GM18951 (cell line): ENCODE results near the gene FOXP1.

ENCODE experiments used
- POLR2A ChIP-seq: IDR thresholded peaks from 4 replicates; pipeline ENCODE4 v1.6.1; 2011; ENCODE audit warnings: mild to moderate bottlenecking; ENCODE audit not compliant: insufficient read length, insufficient read depth; ENCODE audit errors: extremely low read depth
- in situ Hi-C: fragments of 300-500 bp; cut with MboI; formaldehyde crosslinking; loops from one replicate; pipeline ENCODE4 v1.12.0; 2022; ENCODE audit warnings: low sequenced_read_pairs, mixed read lengths, inconsistent platforms; ENCODE audit not compliant: unreplicated experiment

The FOXP1 gene

DNA sequence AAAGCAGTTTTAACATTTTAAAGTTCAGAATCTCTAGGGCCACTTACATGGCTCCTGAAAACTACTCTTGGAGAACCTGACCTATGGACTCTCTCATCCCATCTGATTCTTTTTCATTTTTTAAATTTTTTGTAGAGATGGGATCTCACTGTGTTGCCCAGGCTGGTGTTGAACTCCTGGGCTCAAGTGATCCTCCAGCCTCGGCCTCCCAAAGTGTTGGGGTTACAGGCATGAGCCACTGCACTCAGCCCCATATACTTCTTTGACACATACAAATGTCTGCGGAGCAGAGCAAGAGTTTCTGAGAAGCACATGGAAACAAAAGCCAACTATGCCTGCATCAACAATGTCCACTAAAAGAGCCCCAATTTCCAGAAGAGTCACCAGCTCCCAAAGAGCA lies 189.8 kb downstream of the FOXP1 start:
- TF ChIP-seq POLR2A = no peak
- in situ Hi-C loops = no loop called here

DNA sequence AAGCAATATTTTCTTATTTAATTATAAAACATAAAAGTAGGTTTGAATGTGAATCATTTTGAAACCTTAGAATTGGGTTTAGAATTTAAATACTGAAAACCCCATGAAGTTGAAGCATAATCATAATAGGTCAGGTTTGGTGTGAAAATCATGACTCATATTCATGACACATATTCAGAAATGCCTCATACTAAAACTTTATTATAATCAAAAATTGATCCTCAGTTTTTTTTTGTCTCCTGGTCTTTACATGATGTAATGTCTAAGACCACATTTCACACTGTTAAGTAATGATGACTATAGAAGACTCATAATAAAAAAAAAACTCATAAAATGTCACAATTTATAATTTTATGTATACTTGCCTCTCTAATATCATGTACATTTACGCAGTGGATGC lies 190.4 kb downstream of the FOXP1 start:
- no peak for TF ChIP-seq POLR2A
- in situ Hi-C loops = no loop called here

DNA sequence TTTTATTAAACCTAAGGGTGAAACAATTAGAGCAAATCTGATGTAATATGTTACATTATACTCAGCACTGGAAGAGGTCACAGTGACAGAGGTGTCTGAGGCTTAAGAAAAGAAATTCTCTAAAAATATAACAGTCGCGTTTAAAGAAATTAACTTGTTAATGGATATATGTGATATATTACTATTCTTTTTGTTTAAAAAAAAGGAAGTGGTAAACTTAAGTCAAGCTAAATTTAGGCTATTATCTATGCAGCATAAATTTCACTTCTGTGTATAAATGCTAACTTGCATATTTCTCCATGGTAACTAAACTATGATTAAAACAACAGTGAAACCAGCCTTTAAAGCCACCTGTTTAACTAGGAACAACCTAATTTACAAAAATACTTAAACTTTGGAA lies 191.3 kb downstream of the FOXP1 start:
- TF ChIP-seq POLR2A = no peak
- in situ Hi-C loops = no loop called here

DNA sequence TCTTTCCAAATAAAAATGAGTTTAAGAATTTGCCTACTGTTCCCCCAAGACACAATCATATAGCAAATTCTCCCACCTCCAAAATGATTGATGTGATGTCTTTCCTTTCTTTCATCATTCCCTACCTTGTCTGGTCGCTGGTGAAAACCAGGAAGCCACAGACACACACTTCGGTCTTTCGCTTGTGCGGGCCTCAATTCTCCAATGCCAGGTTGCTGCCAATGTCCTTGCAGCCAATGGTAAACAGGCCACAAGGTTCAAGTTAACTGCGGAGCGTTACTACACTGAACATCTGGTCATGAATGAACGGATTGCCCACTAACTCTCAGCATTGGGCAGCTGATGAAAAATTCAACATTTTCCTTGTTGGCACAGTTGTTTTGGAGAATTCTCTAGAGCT lies 192.2 kb downstream of the FOXP1 start:
- TF ChIP-seq POLR2A = no peak
- in situ Hi-C loops = no loop called here

DNA sequence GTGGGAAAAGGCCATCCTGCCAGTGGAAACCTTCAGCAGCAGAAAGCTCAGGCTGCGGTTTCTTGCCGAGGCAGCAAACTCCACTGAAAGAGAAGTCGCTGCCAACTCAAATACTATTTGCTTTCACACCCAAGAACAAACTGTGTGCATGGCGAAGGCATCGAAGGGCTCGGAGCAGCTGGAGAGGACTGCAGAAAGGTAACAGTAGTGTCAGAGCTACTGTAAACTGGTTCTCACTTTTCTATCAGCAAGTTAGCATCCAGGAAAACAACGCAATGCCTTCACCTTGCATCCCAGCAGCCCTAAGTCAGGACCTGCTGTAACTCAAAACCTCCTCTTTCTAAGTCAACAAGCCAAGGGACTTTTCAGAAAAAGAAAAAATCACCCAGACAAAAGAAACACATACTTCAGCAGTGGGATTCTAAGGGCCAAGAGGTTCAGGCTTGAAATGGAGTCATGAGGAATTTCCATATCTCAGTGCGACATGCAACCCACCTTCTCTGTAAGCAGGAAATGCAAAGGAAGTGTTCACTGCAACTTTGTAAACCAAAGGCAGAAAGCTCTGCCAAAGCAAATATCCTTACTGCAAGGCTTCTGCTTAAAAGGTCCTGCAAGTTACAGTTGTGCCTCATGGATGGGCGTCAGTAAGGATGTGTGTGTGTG lies 193.5 kb downstream of the FOXP1 start:
- in situ Hi-C loops = no loop called here

DNA sequence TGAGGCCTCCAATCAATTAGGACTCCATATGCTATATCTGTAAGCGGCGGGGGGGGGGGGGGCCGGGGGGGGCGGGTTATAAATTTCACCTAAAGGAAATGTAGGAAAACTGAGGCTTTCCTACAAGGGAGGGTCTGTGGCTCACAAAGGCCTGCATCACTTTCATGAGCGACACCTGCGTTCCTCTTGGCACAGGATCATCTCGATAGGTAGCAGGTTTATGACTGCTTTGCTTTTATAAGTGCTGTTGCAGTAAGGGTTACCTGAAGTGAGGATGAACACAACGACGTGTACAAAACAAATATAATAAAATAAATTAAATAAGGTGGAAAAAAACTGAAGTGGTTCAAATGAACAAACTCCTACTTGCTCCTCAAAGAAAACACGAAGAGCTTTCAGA lies 194.3 kb downstream of the FOXP1 start:
- TF ChIP-seq POLR2A = no peak
- in situ Hi-C loops = no loop called here

More for the DNA sequence above, 193.5 kb downstream of the FOXP1 start:
- no peak for TF ChIP-seq POLR2A

DNA sequence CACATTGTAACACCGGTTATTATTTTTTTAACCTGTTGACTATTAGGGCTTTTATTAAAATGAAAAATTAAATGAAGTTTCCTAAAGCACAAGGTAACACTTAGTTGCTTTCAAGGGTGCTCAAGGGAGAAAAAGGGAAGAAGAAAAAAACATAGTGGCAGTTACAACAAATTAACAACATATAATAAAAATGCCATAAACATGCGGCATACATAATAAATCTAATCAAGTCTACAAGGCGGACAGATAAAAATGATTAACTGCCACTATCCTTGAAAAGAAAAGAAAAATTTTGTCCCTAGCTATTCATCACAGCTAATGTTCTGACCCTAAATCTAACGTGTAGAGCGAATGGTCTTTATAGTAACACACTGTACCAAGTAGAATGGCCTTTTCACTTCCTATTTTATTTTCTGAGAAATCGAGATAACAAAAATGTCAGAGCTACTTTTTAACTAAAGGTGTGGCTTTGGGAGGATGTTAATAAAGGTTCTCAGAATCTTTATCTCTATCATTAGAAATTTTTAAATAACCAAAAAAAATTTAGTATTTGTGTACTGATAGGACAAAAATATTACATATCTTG lies 194.9 kb downstream of the FOXP1 start:
- TF ChIP-seq POLR2A = no peak
- in situ Hi-C loops = no loop called here

DNA sequence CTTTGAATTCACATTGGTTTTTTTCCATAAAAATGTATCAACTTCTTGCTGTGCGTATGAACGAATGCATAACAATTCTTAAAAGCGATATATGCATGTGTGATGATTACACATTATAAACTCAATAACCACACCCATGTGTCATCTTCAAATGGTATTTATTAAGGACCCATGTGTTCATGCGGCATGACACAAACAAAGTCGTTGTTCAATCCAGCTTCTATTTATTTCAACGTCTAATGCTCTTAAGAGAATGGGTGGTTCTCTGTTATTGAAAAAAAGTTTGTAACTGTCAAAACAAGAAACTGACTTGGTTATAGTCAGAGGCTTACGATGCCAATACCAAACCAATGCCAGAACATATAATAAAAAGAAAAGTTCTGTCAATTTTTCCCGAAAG lies 195.9 kb downstream of the FOXP1 start:
- in situ Hi-C loops = no loop called here

DNA sequence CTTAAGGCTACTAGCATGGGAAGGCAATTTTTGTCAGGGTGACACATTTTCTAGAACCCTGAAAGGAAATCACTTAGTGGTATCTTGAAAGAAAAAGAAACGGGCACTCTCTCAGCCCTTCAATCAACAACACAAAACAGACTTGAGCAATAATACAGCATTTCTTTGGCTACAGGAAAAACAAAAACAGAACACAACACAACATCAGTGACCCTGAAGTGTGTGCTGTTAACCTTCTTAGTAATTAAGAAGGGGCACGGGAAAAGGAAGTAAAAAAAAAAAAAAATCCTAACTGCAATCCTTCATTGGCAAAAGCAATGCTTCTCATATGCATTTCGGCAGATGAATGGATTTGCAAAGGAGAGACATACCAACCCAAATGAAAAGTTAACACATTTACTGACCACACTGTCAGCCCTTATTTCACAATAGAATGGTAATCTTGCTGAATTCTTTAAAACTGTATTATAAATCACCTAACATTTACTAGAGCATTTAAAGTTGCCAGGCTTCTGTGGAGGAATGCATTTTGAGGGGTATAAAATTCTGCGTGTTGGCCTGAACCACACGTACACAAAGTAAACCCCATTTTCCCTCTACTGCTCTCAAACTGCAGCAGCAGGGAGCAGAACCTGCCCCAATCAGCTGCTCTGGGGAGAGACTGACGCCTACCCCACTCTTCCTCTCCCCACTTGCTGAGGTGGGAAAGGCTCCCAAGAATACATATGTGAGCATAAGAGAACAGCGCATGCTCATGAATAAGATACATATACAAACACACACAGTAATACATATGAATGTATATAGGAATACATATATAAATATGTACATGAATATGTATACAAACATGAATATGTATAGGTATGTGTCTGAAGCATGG lies 198.5 kb downstream of the FOXP1 start:
- TF ChIP-seq POLR2A = no peak
- in situ Hi-C loops = no loop called here

More for the DNA sequence above, 195.9 kb downstream of the FOXP1 start:
- no peak for TF ChIP-seq POLR2A

DNA sequence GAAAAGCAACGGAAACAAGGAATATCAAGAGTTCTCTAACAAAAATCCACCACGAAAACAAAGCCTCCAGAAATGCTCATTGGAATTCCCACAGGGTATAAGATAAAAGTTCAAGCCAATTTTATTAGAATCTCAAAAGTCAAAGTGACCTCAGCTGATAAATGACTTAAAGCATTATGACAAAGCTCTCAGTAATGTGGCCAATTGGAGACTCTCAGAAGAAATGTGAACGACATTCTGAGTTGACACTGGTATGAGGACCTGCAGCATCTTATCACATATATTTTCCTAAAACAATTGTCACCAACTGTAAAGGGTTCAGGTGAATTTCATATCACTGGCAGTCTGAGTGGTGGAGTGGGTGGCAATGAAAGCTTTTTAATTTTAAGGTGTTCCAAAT lies 199.1 kb downstream of the FOXP1 start:
- in situ Hi-C loops = no loop called here
- no peak for TF ChIP-seq POLR2A

DNA sequence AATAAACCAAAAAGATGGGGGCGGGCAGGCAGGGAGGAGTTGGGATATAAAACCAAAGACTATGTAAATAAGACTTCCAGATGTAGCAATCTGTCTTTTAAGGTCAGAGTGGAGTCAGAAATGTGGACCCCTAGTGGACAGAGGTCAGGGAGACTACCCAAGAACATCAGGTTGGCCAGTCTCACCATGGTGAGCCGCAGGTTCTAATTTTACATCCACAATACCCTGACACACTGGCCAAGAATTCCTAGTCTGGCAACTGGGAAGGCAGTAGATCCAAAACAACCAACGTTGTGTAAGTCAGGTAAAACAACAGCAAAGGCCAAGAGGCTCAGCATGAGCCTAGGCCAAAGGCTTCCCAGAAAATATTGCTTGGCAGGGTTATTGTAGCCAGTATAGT lies 203.4 kb downstream of the FOXP1 start:
- TF ChIP-seq POLR2A = no peak
- in situ Hi-C loops = no loop called here

DNA sequence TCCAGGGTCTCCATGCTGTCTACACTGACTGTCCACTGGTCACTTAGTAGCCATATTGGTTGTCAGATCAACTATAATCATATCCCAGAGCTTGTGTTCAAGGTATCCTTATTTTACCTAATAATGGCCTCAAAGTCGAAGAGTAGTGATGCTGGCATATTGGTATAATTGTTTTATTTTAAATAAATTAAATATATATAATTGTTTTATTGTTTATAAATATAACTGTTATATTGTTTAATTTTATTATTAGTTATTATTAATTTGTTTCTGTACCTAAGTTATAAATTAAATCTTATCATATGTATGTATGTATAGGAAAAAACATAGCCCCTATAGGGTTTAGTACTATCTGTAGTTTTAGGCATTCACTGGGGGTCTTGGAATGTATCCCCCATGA lies 205.0 kb downstream of the FOXP1 start:
- in situ Hi-C loops = no loop called here
- no peak for TF ChIP-seq POLR2A

DNA sequence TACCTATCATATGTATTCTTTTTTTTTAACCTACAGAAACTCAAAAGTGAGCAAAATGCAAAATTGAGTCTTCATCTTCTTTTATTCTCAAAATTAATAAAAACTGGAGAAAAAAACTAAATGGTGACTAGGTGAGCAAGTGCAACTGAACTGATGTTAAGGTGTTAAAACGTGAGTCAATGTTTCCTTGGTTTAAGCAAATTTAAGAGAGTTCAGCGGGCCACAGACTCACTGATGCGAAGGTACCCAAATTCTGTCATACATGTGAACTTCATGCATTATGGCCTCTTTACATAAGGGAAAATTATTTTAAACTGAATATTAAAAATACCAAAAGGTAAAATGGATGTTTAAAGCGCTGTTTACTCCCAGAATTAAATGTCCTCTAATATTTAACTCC lies 206.6 kb downstream of the FOXP1 start:
- in situ Hi-C loops = no loop called here
- TF ChIP-seq POLR2A = no peak

DNA sequence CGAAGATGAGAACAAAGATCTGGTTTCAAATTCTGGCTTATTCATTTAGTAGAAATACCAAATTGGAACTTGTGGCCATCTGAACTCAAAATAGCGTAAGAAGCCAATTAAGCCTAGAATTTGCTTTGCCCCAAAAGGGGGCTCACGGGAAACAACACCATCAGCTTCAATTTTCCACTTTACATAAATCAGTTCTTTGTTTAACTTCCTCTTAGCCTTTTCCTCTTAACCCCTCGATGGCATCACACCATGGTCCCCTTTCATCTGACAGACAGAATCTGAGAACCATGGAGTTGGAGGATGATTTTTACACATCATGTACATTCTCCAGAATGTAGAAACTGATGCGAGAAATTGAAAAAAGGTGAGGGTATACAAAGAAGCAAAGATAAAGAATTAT lies 207.0 kb downstream of the FOXP1 start:
- no peak for TF ChIP-seq POLR2A
- in situ Hi-C loops = no loop called here

DNA sequence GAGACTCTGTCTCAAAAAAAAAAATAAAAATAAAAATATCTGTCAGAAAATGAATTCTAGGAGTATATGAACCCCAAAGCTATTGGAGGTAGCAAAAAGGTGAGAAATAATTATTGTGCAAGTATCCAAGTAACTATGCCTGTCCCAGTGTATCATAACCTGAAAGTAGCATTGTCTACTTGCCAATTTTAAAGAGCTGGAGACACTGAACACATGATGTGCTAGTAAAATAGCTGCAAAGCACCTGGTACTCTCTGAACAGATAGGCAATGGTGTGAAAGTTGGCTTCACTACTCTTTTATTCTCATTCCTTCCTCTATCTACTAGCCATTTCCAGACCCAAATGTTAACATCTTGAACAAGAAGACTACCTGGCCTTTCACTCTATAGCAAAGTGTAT lies 208.9 kb downstream of the FOXP1 start:
- no peak for TF ChIP-seq POLR2A
- in situ Hi-C loops = no loop called here
